WTC11 (cell line): ENCODE results near the gene ZNF423.

Experiments used
- HMGA2 ChIP-seq: fragments of 250-450 bp; sonication (Bioruptor Pico); IDR thresholded peaks from 2 replicates; pipeline ENCODE4 v1.4.0; 2021; ENCODE audit warnings: mild to moderate bottlenecking, moderate library complexity
- TF ChIP-seq, protein P1 (sequence below): sonication (generic); formaldehyde crosslinking; IDR thresholded peaks from 2 replicates; pipeline ENCODE4 v1.8.1; 2023; ENCODE audit warnings: mild to moderate bottlenecking, missing genetic modification reagents, moderate library complexity
- TF ChIP-seq, protein P2 (sequence below): fragments of 200-600 bp; IDR thresholded peaks from 2 replicates; pipeline ENCODE4 v1.8.0; 2022; ENCODE audit warnings: antibody characterized with exemption
- TF ChIP-seq, protein P3 (sequence below): sonication (generic); formaldehyde crosslinking; IDR thresholded peaks from 2 replicates; pipeline ENCODE4 v1.8.0; 2022; ENCODE audit warnings: mild to moderate bottlenecking, missing genetic modification reagents

DNA sequence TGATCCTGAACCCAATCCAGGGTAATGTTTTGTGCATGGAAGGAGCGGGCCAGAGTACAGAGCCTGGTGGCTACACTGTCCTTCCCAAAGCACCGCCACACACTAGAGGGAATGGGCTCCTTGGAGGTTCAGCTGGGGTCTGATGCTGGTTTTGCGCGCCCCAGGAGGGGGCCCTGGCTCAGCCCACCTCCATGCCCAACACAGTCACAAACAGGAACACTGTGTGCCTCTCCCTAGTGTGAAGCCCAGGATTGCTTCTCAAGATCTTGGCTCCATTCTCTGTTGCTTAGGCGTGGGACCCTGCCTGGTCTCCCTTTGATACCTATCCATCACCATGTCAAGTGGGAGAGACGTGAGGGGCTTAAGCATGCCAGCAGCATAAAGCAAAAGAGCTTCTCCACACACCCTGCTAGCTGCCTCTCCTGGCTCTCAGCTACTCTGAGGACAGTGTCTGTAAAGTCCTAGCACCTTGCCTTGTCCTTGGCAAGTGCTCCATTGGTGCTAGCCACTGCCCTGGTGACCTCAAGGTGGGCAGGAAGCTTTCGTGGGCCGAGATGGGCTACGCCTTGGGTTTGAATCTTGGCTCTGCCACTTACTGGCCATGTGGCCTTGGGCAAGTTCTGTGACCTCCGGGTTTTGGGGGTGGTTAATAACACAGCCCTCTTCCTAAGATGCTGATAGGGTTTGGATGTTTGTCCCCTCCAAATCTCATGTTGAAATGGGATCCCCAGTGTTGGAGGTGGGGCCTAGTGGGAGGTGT is 360.1 kb downstream of the ZNF423 start:
- TF ChIP-seq, protein P1, sequence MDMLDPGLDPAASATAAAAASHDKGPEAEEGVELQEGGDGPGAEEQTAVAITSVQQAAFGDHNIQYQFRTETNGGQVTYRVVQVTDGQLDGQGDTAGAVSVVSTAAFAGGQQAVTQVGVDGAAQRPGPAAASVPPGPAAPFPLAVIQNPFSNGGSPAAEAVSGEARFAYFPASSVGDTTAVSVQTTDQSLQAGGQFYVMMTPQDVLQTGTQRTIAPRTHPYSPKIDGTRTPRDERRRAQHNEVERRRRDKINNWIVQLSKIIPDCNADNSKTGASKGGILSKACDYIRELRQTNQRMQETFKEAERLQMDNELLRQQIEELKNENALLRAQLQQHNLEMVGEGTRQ (CRISPR knock-in tag) = no peak
- TF ChIP-seq, protein P2, sequence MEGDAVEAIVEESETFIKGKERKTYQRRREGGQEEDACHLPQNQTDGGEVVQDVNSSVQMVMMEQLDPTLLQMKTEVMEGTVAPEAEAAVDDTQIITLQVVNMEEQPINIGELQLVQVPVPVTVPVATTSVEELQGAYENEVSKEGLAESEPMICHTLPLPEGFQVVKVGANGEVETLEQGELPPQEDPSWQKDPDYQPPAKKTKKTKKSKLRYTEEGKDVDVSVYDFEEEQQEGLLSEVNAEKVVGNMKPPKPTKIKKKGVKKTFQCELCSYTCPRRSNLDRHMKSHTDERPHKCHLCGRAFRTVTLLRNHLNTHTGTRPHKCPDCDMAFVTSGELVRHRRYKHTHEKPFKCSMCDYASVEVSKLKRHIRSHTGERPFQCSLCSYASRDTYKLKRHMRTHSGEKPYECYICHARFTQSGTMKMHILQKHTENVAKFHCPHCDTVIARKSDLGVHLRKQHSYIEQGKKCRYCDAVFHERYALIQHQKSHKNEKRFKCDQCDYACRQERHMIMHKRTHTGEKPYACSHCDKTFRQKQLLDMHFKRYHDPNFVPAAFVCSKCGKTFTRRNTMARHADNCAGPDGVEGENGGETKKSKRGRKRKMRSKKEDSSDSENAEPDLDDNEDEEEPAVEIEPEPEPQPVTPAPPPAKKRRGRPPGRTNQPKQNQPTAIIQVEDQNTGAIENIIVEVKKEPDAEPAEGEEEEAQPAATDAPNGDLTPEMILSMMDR = no peak
- no peak for TF ChIP-seq HMGA2 (CRISPR knock-in tag)
- TF ChIP-seq, protein P3, sequence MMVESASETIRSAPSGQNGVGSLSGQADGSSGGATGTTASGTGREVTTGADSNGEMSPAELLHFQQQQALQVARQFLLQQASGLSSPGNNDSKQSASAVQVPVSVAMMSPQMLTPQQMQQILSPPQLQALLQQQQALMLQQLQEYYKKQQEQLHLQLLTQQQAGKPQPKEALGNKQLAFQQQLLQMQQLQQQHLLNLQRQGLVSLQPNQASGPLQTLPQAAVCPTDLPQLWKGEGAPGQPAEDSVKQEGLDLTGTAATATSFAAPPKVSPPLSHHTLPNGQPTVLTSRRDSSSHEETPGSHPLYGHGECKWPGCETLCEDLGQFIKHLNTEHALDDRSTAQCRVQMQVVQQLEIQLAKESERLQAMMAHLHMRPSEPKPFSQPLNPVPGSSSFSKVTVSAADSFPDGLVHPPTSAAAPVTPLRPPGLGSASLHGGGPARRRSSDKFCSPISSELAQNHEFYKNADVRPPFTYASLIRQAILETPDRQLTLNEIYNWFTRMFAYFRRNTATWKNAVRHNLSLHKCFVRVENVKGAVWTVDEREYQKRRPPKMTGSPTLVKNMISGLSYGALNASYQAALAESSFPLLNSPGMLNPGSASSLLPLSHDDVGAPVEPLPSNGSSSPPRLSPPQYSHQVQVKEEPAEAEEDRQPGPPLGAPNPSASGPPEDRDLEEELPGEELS (CRISPR knock-in tag) = no peak
